Central memory CD8-positive, alpha-beta T cell (primary cell): ENCODE data around the gene RSRC1.
A peak's percentile ranks its signal among the peaks of the same experiment; 100 is the strongest.

Experiments
- ATAC-seq: fragments of 150-1000 bp; cut with Tn5 transposase; replicated peaks from 2 replicates; pipeline ENCODE4 v1.10.0; 2022; ENCODE audit warnings: mild to moderate bottlenecking, moderate FRiP score, moderate number of reproducible peaks; ENCODE audit not compliant: poor library complexity, severe bottlenecking; ENCODE audit errors: extremely low read depth
- DNase-seq, 2 donors: peaks; one replicate each; pipeline ENCODE4 v3.0.0; 2021; ENCODE audit warnings: low spot score in 2 of 2
- H3K27ac Mint-ChIP-seq: one replicate; pipeline ENCODE4 v1.8.0; 2022; ENCODE audit warnings: low read depth, mild to moderate bottlenecking, moderate library complexity, mixed read lengths
- H3K27me3 Mint-ChIP-seq: one replicate; pipeline ENCODE4 v1.8.0; 2022; ENCODE audit warnings: mixed read lengths
- H3K36me3 Mint-ChIP-seq: one replicate; pipeline ENCODE4 v1.8.0; 2022; ENCODE audit warnings: mild to moderate bottlenecking, moderate library complexity, mixed read lengths; ENCODE audit not compliant: insufficient read depth
- H3K4me1 Mint-ChIP-seq: one replicate; pipeline ENCODE4 v1.8.0; 2022; ENCODE audit warnings: mixed read lengths
- H3K4me3 Mint-ChIP-seq: one replicate; pipeline ENCODE4 v1.8.0; 2022; ENCODE audit warnings: mild to moderate bottlenecking, moderate library complexity, mixed read lengths
- H3K9me3 Mint-ChIP-seq: one replicate; pipeline ENCODE4 v1.8.0; 2022; ENCODE audit warnings: mixed read lengths

The RSRC1 gene

GRCh38 chr3:158452334-158452733 is 342.4 kb downstream of the RSRC1 start:
- no peak for DNase-seq
- H3K27me3 Mint-ChIP-seq = no peaks in the 10 kb centered on the region
- H3K27ac Mint-ChIP-seq = no peak overlapping the region
- H3K4me1 Mint-ChIP-seq = no peaks in the 10 kb centered on the region
- no peak overlapping the region for H3K4me3 Mint-ChIP-seq
- ATAC-seq = no peak
- no peaks in the 10 kb centered on the region for H3K9me3 Mint-ChIP-seq
- H3K36me3 Mint-ChIP-seq = no peaks in the 10 kb centered on the region

GRCh38 chr3:158453004-158453403 is 343.1 kb downstream of the RSRC1 start:
- H3K27ac Mint-ChIP-seq = no peak overlapping the region
- H3K4me3 Mint-ChIP-seq = no peak overlapping the region
- DNase-seq (no peak), ATAC-seq (no peak)
- H3K9me3 Mint-ChIP-seq = no peaks in the 10 kb centered on the region
- no peaks in the 10 kb centered on the region for H3K4me1 Mint-ChIP-seq
- no peaks in the 10 kb centered on the region for H3K36me3 Mint-ChIP-seq
- no peaks in the 10 kb centered on the region for H3K27me3 Mint-ChIP-seq

GRCh38 chr3:158453865-158454264 is 344.0 kb downstream of the RSRC1 start:
- no peaks in the 10 kb centered on the region for H3K27me3 Mint-ChIP-seq
- DNase-seq (no peak), ATAC-seq (no peak)
- no peaks in the 10 kb centered on the region for H3K36me3 Mint-ChIP-seq
- H3K4me1 Mint-ChIP-seq = no peaks in the 10 kb centered on the region
- H3K9me3 Mint-ChIP-seq = no peaks in the 10 kb centered on the region
- no peak overlapping the region for H3K4me3 Mint-ChIP-seq
- no peak overlapping the region for H3K27ac Mint-ChIP-seq

- Mint-ChIP-seq H3K27me3 (no peaks in the 10 kb centered on the region), H3K27ac (no peak overlapping the region)
- DNase-seq = no peak
Measured at GRCh38 chr3:158455406-158455805, 345.5 kb downstream of the RSRC1 start.

GRCh38 chr3:158456114-158456513 is 346.2 kb downstream of the RSRC1 start:
- H3K27me3 Mint-ChIP-seq = no peaks in the 10 kb centered on the region
- DNase-seq (no peak), ATAC-seq (no peak)
- H3K36me3 Mint-ChIP-seq = no peaks in the 10 kb centered on the region
- no peak overlapping the region for H3K27ac Mint-ChIP-seq
- no peaks in the 10 kb centered on the region for H3K9me3 Mint-ChIP-seq
- H3K4me3 Mint-ChIP-seq = no peak overlapping the region
- no peaks in the 10 kb centered on the region for H3K4me1 Mint-ChIP-seq

More at GRCh38 chr3:158455406-158455805, 345.5 kb downstream of the RSRC1 start:
- no peak for ATAC-seq
- no peaks in the 10 kb centered on the region for H3K9me3 Mint-ChIP-seq
- no peak overlapping the region for H3K4me3 Mint-ChIP-seq
- no peaks in the 10 kb centered on the region for H3K36me3 Mint-ChIP-seq
- H3K4me1 Mint-ChIP-seq = no peaks in the 10 kb centered on the region

GRCh38 chr3:158458464-158458863 is 348.6 kb downstream of the RSRC1 start:
- DNase-seq = no peak
- H3K27me3 Mint-ChIP-seq = no peaks in the 10 kb centered on the region
- H3K36me3 Mint-ChIP-seq = no peaks in the 10 kb centered on the region
- no peak overlapping the region for H3K27ac Mint-ChIP-seq
- no peak overlapping the region for H3K4me3 Mint-ChIP-seq
- no peaks in the 10 kb centered on the region for H3K9me3 Mint-ChIP-seq
- no peaks in the 10 kb centered on the region for H3K4me1 Mint-ChIP-seq
- ATAC-seq = no peak

- no peaks in the 10 kb centered on the region for H3K36me3 Mint-ChIP-seq
- DNase-seq (no peak), ATAC-seq (no peak)
- H3K4me1 Mint-ChIP-seq = peaks cover 6% of the 10 kb centered on the region
- no peak overlapping the region for H3K27ac Mint-ChIP-seq
- no peaks in the 10 kb centered on the region for H3K9me3 Mint-ChIP-seq
- H3K4me3 Mint-ChIP-seq = no peak overlapping the region
- no peaks in the 10 kb centered on the region for H3K27me3 Mint-ChIP-seq
Measured at GRCh38 chr3:158460926-158461325, 351.0 kb downstream of the RSRC1 start.

- H3K36me3 Mint-ChIP-seq = no peaks in the 10 kb centered on the region
- H3K4me3 Mint-ChIP-seq = no peak overlapping the region
- H3K9me3 Mint-ChIP-seq = no peaks in the 10 kb centered on the region
- H3K4me1 Mint-ChIP-seq = peaks cover 6% of the 10 kb centered on the region
- ATAC-seq (no peak), DNase-seq (no peak)
- H3K27ac Mint-ChIP-seq = no peak overlapping the region
- H3K27me3 Mint-ChIP-seq = no peaks in the 10 kb centered on the region
Measured at GRCh38 chr3:158463556-158463955, 353.7 kb downstream of the RSRC1 start.

GRCh38 chr3:158465074-158465473 is 355.2 kb downstream of the RSRC1 start:
- DNase-seq = no peak
- Mint-ChIP-seq H3K4me1 (peaks cover 6% of the 10 kb centered on the region), H3K36me3 (no peaks in the 10 kb centered on the region), H3K27me3 (no peaks in the 10 kb centered on the region), H3K4me3 (no peak overlapping the region), H3K9me3 (no peaks in the 10 kb centered on the region), H3K27ac (peak overlapping the region; percentile 10)
- ATAC-seq = no peak

GRCh38 chr3:158470944-158471638 is 361.2 kb downstream of the RSRC1 start:
- DNase-seq = no peak
- Mint-ChIP-seq H3K36me3 (no peaks in the 10 kb centered on the region), H3K9me3 (no peaks in the 10 kb centered on the region), H3K27ac (no peak overlapping the region), H3K27me3 (no peaks in the 10 kb centered on the region), H3K4me3 (no peak overlapping the region), H3K4me1 (no peaks in the 10 kb centered on the region)
- no peak for ATAC-seq

- Mint-ChIP-seq H3K4me1 (no peaks in the 10 kb centered on the region), H3K4me3 (no peak overlapping the region), H3K27me3 (no peaks in the 10 kb centered on the region), H3K36me3 (no peaks in the 10 kb centered on the region), H3K9me3 (no peaks in the 10 kb centered on the region), H3K27ac (no peak overlapping the region)
- DNase-seq (no peak), ATAC-seq (no peak)
Measured at GRCh38 chr3:158471639-158472294, 361.9 kb downstream of the RSRC1 start.

GRCh38 chr3:158479051-158479450 is 369.2 kb downstream of the RSRC1 start:
- Mint-ChIP-seq H3K4me1 (no peaks in the 10 kb centered on the region), H3K4me3 (no peak overlapping the region)
- ATAC-seq = no peak

GRCh38 chr3:158483701-158484235 is 373.9 kb downstream of the RSRC1 start:
- H3K4me3 Mint-ChIP-seq = no peak overlapping the region
- H3K27ac Mint-ChIP-seq = no peak overlapping the region
- H3K9me3 Mint-ChIP-seq = no peaks in the 10 kb centered on the region
- ATAC-seq (no peak), DNase-seq (no peak)
- no peaks in the 10 kb centered on the region for H3K27me3 Mint-ChIP-seq
- no peaks in the 10 kb centered on the region for H3K36me3 Mint-ChIP-seq
- no peaks in the 10 kb centered on the region for H3K4me1 Mint-ChIP-seq

More at GRCh38 chr3:158479051-158479450, 369.2 kb downstream of the RSRC1 start:
- no peak for DNase-seq
- no peaks in the 10 kb centered on the region for H3K27me3 Mint-ChIP-seq
- no peak overlapping the region for H3K27ac Mint-ChIP-seq
- H3K36me3 Mint-ChIP-seq = no peaks in the 10 kb centered on the region
- no peaks in the 10 kb centered on the region for H3K9me3 Mint-ChIP-seq
